ENCODE measurements around the gene ZNF385B.
"Not testable (repeated sequence)": the region's sequence is repeated elsewhere in the genome, so short reads cannot be mapped to it uniquely, and the experiment has no call there.

The ZNF385B gene

DNA sequence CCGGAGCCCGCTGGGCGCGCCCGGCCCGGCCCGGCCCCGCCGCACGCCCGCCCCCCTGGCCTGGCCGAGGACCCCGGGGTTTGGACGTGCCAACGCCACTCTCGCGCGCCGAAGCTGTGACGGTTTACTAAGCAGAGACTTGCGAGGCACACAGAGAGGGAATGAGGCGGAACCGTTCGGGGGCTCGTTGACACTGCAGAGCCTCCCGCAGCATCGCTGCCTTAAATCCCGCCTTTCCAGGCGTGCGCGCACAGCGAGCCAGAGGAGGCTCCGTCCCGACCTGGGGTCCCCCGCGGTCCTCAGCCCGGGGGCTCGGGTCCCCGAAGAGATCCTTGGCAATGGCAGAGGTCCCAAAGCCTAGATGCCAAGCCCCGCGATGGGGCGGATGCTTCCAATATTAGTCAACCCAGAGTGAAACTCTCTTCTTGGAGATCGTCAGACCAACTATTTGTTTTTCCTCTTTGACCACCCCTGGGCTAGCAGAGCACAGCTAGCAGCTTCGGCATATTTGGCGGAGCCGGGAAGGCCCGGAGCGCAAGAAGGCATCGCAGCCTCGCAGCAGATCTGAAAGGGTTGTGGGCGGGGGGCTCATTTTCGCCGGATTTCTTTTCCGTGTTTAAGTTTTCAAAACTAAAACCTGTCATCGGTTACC, at the start of gene ZNF385B:
TSS of gene ZNF385B (minus strand) at position 197 of the 652 bp plus-strand sequence.
- no peak for DNase-seq (ENCODE audit: low read depth)

DNA sequence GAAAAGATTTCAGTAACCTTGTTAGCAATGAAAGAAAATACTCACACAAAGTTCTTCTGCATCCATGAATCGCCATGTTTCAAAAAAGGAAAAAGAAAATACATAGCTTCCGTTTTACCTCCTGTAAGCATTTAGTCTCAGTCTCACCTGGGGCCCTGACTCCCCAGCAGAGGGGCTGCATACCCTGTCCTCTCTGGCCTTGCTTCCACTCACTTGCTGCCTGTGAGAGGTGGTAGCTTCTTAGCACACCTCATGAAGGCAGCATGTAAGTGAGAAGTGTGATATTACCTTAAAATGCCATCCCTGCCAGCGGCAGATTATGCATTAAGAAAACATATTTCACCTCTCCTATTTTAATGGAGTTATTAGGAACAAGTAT, 49.3 kb upstream of the ZNF385B start:
- DNase-seq (ENCODE audit: low read depth), result no peak

DNA sequence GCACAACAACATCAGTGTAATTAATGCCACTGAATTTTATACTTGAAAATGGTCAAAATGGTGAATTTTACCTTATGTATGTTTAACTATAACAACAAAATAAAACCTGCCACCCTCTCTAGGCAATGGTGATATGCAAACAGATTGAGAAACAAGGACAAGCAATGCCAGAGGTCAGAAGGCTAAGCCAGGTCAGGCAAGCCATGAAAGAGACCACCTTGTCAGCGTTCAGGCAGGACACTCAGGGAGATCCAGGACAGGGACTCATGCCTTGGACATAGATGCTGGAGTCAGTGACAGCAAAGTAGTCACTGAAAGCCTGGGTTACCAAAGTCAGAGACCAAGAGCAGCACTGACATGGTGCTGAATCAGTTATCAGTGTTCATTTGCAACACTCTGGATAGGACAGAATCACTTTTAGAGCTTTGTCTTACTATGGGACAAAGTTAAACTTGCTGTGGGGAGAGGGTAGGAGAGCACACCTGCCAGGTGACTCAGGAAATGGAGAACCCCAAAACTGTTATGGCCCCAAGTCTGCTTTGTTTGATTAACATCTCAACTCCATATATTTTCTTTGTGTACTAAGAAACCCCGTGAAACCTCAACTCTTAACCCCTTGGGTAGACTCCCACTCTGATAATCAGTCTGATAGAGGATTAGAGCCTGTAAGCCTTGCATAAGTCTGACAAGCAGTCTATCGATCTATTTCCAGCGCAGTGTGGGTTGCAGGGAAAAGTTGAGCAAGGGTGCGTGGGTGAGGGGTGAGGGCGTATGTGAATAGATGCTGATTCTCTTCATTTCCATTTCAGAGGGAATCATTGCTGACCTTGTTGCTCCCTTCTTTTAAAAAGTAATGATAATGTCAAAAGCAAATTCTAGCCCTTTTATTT, 48.7 kb upstream of the ZNF385B start:
- no peak for DNase-seq (ENCODE audit: low read depth)

DNA sequence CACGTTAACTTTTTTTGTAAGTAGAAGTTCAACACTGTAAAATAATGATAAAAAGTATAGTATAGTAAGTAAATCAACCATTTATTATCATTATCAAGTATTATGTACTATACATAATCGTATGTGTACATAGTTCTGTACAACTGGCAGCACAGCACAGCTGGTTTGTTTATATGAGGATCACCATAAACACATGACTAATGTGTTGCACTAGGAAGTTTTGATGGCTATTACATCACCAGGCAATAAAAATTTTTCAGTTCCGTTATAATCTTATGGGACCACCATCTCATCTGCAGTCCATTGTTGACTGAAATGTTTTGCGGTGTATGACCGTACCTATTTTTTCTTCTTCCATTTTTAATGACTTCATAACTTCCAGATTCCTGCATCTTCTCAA, 39.2 kb upstream of the ZNF385B start:
- no peak for DNase-seq (ENCODE audit: low read depth)

DNA sequence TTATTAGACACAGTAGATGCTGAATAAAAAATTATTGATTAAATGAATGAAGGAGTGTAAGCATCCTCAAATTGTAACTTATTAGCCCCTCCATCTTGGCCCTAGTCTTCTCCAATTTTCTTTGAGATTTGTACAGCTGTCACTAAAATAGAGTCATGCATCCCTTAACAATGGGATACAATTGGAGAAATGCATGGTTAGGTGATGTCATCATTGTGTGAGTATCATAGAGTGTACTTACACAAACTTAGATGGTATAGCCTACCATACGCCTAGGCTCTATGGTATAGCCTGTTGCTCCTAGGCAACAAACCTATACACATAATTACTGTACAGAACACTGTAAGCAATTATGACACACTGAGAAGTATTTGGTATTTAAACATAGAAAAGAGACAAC, 38.3 kb upstream of the ZNF385B start:
- no peak for DNase-seq (ENCODE audit: low read depth)

DNA sequence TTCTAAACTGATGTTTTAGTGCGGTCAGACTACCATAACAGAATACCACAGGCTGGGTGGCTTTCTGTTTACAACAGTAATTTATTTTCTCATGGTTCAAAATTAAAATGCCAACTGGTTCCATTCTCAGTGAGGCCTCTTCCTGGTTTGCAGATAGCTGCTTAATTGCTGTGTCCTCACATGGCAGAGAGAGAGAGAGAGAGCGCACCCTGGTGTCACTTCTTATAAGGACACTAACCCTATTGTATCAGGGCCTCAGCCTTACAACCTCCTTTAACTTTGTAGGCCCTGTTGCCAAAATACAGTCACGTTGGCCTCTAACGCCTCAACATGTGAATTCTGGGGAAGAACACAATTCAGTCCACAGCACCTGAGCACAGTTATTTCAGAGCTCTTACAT, 37.5 kb upstream of the ZNF385B start:
- DNase-seq (ENCODE audit: low read depth), result no peak

DNA sequence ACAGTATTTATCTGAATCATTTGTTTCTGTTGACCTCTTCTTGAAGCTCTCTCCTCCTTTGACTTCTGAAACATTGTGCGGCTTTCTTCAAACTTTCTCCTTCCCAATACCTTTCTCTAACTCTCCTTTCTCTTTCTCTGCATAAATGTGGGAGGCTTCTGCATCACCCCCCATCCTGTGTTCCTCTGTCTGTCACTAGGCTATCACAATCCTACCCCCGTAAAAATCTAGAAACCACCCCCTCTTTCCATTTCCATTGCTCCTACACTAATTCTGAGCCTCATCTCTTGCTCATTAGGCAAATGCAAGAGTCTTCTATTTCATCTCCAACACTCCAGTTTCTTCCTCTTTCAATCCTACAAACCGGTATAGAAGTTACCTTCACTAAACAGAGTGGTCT, 32.2 kb upstream of the ZNF385B start:
- DNase-seq (ENCODE audit: low read depth), result no peak

DNA sequence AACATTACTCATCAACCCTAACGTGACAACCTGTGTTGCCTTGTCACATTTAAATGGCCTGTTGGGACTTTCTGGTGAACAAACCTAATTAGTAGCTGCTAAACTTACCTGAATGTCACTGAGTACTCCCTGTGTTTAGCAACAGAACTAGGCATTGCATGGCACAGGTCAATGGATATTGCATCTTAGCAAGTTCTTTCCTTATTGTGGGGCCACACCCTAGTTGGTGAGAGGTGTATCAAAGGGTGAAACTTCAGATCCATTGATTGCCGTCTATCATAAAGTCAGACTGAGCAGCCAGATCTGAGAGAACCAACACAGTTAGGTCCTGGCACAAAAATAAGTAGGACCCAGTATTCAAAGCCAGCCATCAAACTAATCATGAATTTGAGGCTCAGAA, 29.8 kb upstream of the ZNF385B start:
- DNase-seq (ENCODE audit: low read depth), result no peak

DNA sequence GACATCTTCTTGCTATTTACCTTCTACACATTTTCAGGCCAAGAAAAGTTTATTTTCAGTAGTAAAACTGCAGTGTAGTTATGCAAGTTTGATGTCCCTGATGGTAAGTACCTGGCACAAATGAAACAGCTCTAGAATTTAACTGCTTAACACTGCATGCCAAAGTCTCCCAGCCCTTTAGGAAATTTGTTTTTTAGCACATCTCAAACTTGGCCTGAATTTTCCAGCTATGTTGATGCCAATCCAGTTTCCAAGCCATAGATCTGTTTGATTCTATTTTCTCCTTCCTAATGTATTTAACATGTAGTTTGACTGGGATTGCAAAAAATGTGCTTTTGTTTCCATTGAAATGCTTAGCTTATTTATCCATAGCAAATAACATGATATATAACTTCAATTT, 29.3 kb upstream of the ZNF385B start:
- DNase-seq (ENCODE audit: low read depth), result no peak

DNA sequence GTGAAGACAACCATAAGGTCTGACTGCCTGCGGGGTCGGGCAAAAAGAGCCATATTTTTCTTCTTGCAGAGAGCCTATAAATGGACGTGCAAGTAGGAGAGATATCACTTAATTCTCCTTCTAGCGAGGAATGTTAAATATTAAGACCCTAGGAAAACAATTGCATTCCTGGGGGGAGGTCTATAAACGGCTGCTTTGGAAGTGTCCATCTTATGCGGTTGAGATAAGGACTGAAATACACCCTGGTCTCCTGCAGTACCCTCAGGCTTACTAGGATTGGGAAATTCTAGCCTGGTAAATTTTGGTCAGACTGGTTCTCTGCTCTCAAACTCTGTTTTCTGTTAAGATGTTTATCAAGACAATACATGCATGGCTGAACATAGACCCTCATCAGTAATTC, 27.2 kb upstream of the ZNF385B start:
- not testable (repeated sequence) for DNase-seq (ENCODE audit: low read depth)

DNA sequence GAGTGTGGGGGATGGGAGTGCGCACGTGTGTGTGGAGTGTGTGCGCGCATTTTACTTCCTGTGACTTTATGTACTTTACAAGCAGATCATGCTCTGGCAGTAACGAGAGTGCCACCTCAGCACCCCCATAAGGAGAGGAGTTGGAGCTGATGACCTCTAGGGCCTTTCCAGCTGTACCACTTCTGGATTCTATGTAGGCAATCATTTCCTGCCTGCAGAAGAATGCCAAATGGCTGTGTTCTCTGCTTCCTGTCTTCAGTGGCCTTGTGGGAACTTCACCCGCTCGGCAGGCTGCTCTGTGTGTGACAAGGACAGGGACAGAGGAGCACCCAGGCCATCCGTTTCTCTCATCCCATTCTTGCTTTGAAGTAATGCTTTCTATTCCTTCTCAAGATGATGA, 22.8 kb upstream of the ZNF385B start:
- no peak for DNase-seq (ENCODE audit: low read depth)

DNA sequence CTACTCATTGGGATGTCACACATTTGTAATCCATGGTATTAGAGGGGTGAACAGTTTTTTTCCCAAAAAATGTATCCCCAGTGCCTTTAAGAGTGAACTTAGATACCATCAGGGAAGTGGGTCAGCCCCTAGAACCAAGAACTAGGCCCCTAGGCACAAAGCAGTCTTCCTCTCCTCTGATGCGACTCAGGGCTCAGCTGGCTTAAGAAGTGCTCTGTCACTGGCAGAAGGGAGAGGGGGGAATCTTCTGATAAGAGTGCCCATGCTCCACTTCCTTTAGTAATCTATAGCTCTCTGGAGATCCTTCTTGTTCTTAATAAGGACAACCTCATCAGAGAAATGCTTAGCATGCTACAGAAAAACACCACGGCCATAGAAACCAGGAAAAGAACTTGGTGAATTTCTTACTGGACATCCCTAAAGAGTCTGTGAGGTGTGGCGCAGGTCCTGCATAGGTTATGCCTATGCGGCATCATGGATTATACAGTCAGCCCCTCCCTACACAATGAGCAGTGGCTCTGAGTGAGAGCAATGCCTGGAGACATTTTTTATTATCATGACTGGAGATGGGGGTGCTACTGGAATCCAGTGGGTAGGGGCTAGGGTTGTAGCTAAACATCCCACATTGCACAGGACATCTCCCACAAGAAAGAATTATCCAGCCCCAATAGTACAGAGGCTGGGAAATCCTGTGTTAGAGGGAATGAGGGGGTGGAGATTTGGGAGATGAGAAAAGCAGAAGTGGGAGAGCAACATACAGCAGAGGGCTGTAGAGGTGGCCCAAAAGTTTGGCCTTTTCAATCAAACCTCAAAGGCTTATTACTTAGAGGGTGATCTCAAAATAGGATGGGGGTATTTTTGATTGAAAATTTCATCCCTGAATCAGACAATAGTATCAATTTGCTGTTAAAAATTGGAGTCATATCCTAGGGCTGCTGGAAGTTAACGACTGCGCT, 21.7 kb upstream of the ZNF385B start:
- no peak for DNase-seq (ENCODE audit: low read depth)

DNA sequence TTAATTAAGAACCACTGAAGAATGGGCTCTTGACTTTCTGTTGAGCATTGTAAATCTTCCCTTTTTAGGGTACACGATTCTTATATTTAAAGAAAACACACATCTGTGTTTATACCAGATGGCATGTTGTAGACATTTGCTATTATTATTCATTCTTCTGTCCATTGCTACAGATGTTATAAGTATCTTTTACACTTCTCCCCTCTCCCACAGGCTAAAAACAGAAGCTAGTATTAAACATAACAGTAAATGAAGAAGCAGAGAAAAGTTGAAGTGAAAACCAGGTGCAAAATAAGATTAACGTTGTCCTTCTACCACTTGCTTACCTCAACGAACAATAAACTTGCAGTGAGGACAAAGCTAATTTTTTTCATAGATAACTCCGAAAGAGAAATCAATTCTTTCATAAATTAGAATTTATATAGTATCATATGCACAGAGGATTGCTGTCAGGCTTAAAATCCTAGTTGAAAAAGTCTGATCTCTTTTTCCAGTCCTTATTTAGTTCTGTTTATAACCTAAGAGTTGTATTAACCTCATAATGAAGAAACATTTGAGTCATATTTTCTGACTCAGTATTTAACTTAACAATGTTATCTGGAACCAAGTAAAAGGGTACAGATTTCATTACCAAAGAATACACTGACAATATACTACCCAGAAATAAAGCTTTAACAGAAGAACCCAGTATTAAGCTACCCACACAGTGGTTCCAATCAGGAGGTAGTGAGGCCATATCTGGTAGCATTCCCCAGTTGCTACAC, 16.4 kb upstream of the ZNF385B start:
- DNase-seq (ENCODE audit: low read depth), result no peak

DNA sequence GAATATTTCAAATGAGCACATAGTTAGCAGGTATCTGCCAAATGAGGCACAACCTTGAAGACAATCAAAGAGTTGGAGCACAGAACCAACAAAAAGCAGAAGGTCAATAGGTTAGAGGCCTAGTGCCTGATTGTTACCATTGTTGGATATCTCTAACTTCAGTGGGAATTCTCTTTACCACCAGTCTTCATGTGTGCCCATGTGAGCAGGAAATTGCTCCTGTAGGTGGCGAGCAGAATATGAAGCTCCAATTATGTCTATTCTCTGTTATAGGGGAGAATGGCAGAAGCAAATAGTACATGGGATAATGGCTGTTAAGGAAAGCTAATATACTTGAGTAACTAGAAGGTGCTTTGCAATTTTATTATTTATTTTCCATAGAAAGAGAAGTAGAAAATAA, 14.9 kb upstream of the ZNF385B start:
- no peak for DNase-seq (ENCODE audit: low read depth)

DNA sequence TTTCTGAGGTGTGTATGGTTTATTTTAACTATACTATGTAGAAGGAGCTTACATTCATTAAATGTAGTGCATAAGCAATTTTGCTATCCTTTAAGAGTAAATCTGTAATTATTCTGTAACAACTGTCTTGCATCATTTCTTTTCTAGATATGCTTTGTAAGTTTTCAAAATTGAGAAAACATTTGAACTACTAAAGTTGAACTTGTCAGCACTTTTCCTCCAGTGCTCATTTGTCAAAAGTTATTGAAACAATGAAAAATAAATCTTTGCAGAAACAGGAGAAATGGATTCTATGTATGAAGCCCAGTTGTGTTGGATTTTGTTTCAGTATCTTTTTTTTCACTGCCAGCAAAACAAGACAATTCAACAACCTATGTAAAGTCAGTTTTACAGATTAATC, 14.5 kb upstream of the ZNF385B start:
- DNase-seq (ENCODE audit: low read depth), result no peak

DNA sequence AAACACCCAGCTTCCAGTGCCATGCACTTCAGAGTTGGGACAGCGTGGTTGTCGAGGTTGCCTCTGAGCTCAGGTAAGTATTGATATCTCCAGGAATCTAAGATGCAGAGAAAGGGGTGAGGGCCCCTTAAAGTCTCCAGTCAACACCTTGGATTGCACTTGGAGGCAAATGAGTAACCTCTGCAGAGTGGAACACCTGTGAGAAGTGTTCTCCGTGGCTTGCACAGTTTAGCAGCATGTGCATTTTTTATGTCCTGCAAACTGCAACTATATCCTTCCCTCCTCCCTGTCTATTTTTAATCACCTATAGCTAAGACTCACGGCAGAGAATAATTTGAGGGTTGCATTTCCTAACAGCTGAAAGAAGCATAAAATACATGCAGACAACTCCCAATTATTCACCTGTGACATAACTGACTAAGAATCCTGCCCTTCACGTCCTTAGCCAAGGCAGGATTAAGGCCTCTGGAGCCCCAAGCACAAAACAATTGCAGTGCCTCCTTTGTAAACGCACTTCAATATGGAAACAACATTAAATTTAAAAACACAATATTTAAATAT, 1.6 kb upstream of the ZNF385B start:
- DNase-seq (ENCODE audit: low read depth), result no peak

DNA sequence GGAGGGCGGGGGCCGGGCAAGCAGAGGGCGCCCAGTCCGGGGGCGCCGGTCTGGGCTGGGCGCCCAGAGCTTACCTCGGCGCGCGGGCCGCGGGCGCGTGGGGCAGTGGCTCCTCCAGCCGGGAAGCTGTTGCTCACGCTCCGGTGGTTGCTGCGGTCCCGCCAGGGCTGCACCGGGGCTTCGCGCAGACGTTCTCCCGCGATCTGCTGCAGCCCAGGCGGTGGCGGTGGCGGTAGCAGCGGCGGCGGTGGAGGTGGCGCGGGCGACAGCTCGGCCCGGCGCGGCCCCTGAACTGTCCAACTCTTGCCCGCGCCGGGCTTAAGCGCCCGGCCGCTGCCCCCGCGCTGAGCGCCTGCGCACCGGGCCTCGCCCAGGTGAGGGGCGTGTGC, 391 bp downstream of the ZNF385B start:
- no peak for DNase-seq (ENCODE audit: low read depth)

DNA sequence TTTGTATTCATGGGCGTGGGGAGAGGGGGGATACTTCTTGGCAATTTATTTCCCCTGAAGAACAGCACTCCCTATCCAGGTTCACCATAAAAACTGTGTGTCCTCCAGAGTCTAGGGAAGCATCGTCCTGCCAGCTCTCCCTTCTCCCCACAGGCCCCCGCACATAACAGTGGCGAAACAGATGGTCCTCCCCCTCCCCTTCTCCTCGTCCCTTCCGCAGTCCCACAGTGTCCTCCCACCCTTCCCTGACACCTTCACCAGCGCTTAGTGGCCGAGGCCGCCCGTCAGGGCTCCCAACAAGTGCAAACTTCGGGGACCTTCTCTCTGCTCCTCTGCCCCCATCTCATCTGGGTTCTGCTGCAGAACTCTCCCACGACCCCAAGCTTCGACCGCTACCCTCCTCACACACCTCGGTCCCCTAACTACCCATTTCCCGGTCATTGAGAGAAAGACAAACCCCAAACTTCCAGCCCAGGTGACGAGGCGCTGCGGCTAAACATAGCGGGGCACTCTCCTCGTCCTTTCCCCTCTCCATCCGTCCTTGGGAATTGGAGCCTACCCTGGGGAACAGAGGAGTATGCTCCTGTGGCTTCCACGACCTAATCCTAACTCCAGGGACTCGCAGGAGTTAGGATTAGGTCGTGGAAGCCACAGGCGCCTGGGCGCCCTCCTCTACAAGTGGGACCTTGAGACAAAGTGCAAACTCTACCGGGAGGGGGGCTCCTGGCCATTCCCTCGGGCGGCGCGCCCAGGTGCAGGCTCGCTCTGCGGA, 971 bp downstream of the ZNF385B start:
- DNase-seq (ENCODE audit: low read depth), result no peak

DNA sequence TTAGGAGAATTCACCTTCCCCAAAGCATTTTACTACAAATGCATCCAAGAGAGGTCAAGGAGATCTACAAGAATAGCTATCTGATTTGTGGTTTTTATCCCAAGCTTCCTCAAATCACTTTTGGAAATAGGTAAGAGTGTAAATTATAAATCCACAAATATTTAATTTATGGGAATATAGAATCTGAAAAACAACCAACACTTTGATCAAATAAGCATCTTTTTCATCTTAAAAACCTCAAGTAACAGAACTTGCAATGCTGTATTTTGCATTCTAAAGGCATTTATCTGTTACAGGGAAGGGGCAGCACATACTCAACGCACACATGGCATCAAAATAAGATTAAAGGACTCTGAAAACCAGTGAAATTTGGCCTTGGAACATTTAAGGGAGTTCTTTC, 1.9 kb downstream of the ZNF385B start:
- no peak for DNase-seq (ENCODE audit: low read depth)

DNA sequence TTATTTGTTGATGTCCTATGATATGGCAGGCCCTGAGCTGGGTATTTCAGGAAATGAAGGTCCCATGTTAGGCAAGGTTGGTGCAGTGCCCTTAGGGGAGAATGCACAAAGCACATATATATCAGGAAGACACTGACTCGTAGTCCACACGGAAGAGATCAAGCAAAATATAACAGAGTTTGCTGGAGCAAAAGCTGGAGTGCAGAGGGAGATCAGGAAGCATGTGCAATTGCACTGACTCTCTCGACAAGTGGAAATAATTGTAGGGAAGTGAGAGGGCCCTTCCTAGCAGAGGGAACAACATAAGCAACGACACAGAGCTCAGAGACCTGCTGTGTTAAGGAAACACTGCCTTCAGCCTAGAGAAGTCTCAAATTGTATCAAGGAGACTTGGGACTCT, 4.2 kb downstream of the ZNF385B start:
- no peak for DNase-seq (ENCODE audit: low read depth)

DNA sequence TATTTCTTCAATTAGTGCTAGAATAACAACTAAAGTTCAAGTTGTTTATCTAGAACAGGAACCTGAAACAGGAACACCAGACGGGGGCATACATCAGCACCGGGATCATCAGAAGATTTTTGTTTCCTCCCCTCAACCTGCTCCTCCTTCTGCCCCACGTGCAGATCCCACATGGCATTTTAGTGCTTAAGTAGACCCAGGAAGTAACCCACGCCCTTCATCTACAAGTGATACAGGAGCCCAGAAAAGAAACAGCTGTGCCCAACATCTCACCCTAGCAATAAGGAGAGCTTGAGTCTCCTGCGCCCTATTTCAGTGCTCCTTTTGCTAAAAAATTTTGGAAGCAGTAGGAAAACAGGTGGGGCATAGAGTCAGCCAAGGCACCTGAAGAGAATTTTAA, 5.2 kb downstream of the ZNF385B start:
- DNase-seq (ENCODE audit: low read depth), result no peak

Data from T-helper 22 cell (primary cell).